ENCODE measurements around the gene SLC2A5. TPM values are rescaled to one million over a fixed set of nuclear protein-coding genes. Genes with fewer than 3 reads are reported as not detected.

The SLC2A5 gene
- total RNA-seq, 1 donor from 2014 or later, result 0.98 TPM

GRCh38 chr1:9087411-9088125 lies 18.1 kb upstream of the SLC2A5 start:
- Histone ChIP-seq H3K4me3 (no peak overlapping the region), H3K9me3 (no peaks in the 10 kb centered on the region), H3K36me3 (no peaks in the 10 kb centered on the region), H3K27me3 (no peaks in the 10 kb centered on the region), H3K27ac (no peak overlapping the region), H3K4me1 (peaks cover 12% of the 10 kb centered on the region)
- TF ChIP-seq CTCF (IDR thresholded peaks at IDR 0.05), result no peak
- DNase-seq, result no peak
- intact Hi-C loops (cut with DNase I), result no loop called here
- ATAC-seq, result no peak

GRCh38 chr1:9086796-9087195 lies 17.4 kb upstream of the SLC2A5 start:
- Histone ChIP-seq H3K36me3 (no peaks in the 10 kb centered on the region), H3K27ac (no peak overlapping the region), H3K4me1 (peaks cover 18% of the 10 kb centered on the region), H3K9me3 (no peaks in the 10 kb centered on the region), H3K4me3 (no peak overlapping the region), H3K27me3 (no peaks in the 10 kb centered on the region)
- no peak for TF ChIP-seq CTCF (IDR thresholded peaks at IDR 0.05)
- DNase-seq (no peak), ATAC-seq (no peak)
- intact Hi-C loops (cut with DNase I), result no loop called here

GRCh38 chr1:9086045-9086444 lies 16.6 kb upstream of the SLC2A5 start:
- Histone ChIP-seq H3K4me1 (peaks cover 18% of the 10 kb centered on the region), H3K9me3 (no peaks in the 10 kb centered on the region), H3K27ac (no peak overlapping the region), H3K27me3 (no peaks in the 10 kb centered on the region), H3K4me3 (no peak overlapping the region), H3K36me3 (no peaks in the 10 kb centered on the region)
- ATAC-seq, result peak; percentile 32
- intact Hi-C loops (cut with DNase I), result no loop called here
- no peak for DNase-seq
- TF ChIP-seq CTCF (IDR thresholded peaks at IDR 0.05), result no peak

- Histone ChIP-seq H3K4me1 (peaks cover 18% of the 10 kb centered on the region), H3K36me3 (no peaks in the 10 kb centered on the region), H3K9me3 (no peaks in the 10 kb centered on the region), H3K4me3 (no peak overlapping the region), H3K27me3 (no peaks in the 10 kb centered on the region), H3K27ac (no peak overlapping the region)
- ATAC-seq (no peak), DNase-seq (no peak)
- no peak for TF ChIP-seq CTCF (IDR thresholded peaks at IDR 0.05)
- intact Hi-C loops (cut with DNase I), result no loop called here
These were observed 16.0 kb upstream of the SLC2A5 start for GRCh38 chr1:9085306-9085940.

- no peak overlapping the region for H3K27ac ChIP-seq
- DNase-seq (no peak), ATAC-seq (no peak)
- no peaks in the 10 kb centered on the region for H3K27me3 ChIP-seq
- H3K4me1 ChIP-seq, result peaks cover 18% of the 10 kb centered on the region
- no peaks in the 10 kb centered on the region for H3K36me3 ChIP-seq
- no peaks in the 10 kb centered on the region for H3K9me3 ChIP-seq
- intact Hi-C loops (cut with DNase I), result no loop called here
- no peak overlapping the region for H3K4me3 ChIP-seq
- TF ChIP-seq CTCF (IDR thresholded peaks at IDR 0.05), result no peak
These were observed 15.5 kb upstream of the SLC2A5 start for GRCh38 chr1:9084906-9085305.
